ENCODE measurements around the gene ASCC1.
"Not testable (repeated sequence)": the region's sequence is repeated elsewhere in the genome, so short reads cannot be mapped to it uniquely, and the experiment has no call there.

ASCC1 gene

GRCh38 chr10:72170263-72170662 lies 45.8 kb downstream of the ASCC1 start:
- DNase-seq (ENCODE audit: low spot score): no peak

GRCh38 chr10:72167118-72167517 lies 49.0 kb downstream of the ASCC1 start:
- no peak for DNase-seq (ENCODE audit: low spot score)

DNA sequence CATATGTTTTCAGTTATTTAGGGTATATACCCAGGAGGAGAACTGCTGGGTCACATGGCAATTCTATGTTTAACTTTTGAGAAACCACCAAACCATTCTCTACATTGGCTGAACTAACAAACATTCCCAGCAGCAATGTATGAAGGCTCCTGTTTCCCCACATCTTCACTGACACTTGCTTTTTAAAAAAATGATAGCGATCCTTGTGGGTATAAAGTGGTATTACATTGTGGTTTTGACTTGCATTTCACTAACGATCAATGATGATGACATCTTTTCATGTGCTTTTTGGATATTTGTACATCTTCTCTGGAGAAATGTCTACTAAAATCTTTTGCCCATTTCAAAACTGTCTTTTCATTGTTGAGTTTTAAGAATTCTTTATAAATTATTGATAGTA lies 51.5 kb downstream of the ASCC1 start:
- peak; percentile 12 for DNase-seq (ENCODE audit: low spot score)

DNA sequence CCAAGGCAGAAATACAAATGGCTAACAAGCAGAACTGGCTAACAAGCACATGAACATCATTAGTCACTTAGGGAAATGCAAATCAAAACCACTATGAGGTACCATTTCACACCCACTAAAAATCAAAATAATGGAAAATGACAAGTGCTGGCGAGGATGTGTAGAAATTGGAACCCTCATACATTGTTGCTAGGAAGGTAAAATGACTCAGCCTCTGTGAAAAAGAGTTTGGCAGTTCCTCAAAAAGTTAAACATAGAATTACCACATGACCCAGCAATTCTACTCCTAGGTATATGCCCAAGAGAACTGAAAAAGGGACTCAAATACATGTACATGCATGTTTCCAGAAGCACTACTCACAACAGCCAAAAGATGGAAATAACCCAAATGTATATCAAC lies 53.1 kb downstream of the ASCC1 start:
- no peak for DNase-seq (ENCODE audit: low spot score)

- no peak for DNase-seq (ENCODE audit: low spot score)
These were observed 57.9 kb downstream of the ASCC1 start for GRCh38 chr10:72158176-72158575.

DNA sequence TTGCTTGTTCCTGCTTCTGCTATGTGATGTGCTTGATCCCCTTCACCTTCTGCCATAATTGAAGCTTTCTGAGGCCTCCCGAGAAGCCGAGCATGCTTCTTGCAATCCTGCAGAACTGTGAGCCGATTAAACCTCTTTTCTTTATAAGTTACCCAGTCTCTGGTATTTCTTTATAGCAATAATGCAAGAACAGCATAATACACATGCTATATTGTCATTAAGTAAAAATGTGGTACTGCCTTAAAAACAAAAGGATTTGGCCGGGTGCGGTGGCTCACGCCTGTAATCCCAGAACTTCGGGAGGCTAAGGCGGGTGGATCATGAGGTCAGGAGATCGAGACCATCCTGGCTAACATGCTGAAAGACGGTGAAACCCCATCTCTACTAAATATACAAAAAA lies 59.9 kb downstream of the ASCC1 start:
- no peak for DNase-seq (ENCODE audit: low spot score)

DNA sequence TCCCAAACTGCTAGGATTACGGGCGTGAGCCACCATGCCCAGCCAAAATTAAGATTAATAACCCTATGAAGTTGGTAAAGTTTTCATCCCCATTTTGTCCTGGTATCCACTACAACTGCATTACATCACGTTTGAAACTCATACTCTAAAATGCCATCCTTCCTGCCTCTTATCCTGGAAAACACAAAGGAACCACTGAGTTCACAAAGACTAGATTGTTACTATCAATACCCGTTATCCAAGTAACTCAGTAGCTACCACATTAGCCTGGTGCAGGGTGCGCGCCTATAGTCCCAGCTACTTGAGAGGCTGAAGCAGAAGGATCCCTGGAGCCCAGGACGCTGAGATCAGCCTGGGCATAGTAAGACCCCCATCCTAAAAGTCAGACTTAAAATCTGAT lies 63.8 kb downstream of the ASCC1 start:
- DNase-seq (ENCODE audit: low spot score): no peak

- not testable (repeated sequence) for DNase-seq (ENCODE audit: low spot score)
These were observed 65.2 kb downstream of the ASCC1 start for GRCh38 chr10:72150746-72151478.

GRCh38 chr10:72147324-72147584 lies 68.8 kb downstream of the ASCC1 start:
- DNase-seq (ENCODE audit: low spot score): not testable (repeated sequence)

GRCh38 chr10:72146559-72147323 lies 69.3 kb downstream of the ASCC1 start:
- no peak for DNase-seq (ENCODE audit: low spot score)

DNA sequence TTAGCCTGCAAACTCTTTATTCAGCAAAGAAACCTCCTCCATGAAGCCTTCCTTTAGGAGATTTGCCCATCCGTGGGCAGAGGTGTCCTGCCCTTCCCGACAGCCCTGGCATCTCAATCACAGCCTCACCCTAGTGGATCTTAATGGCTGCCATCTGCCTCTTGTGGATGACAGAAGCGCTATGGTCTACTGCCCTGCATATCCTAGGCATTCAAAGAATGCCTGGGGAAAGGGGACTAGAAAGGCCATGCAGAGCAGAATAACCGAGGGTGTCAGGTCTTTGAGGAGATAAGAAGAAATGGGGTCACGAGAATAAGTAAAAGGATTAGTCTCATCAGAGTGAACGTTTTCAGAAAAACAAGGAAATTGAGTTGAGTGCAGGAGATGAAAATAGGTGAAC lies 70.0 kb downstream of the ASCC1 start:
- DNase-seq (ENCODE audit: low spot score): no peak

DNA sequence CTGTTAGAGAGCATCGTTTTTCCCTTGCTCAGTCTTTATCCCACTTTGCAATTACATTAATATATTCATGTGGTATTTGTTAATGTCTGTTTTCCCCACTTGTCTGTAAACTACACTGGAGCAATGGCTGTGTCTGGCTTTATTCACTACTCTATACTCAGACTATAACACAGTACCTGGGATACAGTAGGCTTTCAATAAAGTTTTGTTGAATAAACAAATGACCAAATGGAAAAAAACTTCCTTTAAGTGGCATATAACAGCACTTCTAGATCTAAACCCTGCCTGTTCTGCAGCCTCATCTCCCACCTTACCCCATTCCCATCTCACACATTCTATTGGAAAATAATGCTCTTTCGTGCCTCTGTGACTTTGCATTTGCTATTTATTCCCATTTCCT lies 70.4 kb downstream of the ASCC1 start:
- no peak for DNase-seq (ENCODE audit: low spot score)

- DNase-seq (ENCODE audit: low spot score): no peak
These were observed 75.2 kb downstream of the ASCC1 start for GRCh38 chr10:72140850-72141249.

DNA sequence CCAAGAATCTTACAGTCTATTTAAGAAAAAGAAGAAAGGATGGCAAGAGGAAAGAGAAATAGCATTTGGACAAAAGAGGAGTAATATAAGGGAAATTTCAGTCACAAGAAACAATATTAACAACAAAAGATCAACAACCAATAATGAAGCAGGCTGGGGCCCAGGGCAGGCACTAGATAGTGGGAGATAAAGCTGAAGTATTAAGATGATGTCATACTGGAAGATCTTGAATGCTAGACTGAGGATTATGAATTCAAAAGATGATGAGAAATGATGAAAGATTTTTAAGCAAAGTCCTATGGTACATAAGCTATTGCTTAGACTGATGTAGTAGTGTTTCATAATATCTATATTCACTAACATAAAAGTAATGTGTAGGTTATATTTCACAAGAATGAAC lies 75.9 kb downstream of the ASCC1 start:
- DNase-seq (ENCODE audit: low spot score): no peak

DNA sequence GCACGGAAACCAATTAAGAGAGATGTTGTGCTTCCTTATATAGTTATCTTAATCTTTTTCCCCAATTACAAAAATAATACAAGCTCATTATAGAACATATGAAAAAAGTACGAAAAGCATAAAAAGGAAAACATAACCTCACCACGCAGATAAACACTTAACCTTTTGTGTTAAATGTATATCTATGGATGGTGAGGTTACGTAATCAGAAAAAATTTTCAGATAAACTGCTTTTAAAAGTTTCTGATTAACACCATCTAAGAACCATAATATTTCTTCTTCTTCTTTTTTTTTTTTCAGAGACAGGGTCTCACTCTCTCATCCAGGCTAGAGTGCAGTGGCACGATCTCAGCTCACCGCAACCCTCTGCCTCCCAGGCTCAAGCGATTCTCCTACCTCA lies 78.5 kb downstream of the ASCC1 start:
- no peak for DNase-seq (ENCODE audit: low spot score)

GRCh38 chr10:72136225-72136624 lies 79.9 kb downstream of the ASCC1 start:
- DNase-seq (ENCODE audit: low spot score): not testable (repeated sequence)

DNA sequence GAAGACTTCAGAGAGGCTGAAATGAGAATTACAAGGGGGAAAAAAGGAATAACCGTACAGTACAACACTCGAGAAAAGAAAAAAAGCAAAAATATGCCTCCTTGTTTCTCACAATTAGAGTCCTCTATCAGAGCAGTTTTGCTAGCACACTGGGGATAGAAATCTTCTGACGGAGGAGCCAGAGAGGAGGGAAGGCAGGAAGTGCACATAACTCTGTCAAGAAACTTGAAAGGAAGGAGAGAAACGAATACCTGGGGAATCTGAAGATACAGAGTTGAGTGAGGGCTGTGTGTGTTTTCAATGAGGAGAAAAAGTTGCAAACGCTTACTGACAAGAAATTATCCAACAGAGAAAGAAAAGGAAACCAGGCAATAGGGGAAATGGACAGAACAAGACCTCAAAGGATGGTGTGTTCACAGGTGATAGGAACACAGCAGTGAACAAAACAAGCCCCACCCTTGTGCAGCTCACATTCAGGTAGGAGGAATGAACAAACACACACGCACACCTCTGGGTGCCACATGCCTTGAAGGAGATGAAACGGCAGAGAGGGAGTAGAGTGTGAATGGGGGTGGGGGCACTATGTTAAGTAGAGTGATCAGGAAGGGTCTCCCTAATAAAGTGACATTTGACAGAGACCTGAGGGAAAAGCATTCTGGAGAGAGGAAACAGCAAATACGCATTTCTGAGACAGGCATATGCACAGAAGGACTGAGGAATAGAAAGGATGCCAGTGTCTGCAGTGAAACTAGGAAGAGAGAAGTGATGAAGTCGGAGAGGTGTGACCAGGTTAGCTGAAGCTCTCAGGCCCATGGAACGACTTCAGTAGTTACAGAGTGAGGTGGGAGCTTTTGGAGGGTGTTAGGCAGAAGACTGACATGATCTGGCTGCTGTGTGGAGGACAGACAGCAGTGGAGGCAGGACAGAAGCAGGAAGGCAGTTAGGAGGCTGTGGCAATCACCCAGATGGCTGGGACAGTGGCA lies 81.0 kb downstream of the ASCC1 start:
- peak; percentile 6 for DNase-seq (ENCODE audit: low spot score)

DNA sequence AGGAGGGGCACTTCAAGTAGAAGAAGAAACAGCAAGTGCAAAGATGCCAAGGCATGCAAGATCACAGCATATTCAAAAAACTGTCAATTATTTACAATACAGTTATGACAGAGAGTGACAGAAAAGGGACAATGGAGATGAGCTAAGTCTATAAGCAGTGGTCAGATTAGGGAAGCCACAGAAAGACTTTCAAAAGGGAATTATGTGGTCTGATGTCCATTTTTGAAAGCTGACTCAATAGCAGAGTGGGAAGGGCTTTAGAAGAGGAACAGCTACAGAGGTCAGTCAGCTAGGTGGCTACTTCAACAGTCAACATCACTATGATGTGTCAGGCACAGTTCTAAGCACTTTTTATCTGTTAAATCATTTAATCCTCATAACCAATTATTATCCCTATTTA lies 82.6 kb downstream of the ASCC1 start:
- DNase-seq (ENCODE audit: low spot score): no peak

GRCh38 chr10:72132854-72133253 lies 83.2 kb downstream of the ASCC1 start:
- DNase-seq (ENCODE audit: low spot score): no peak

- no peak for DNase-seq (ENCODE audit: low spot score)
These were observed 88.5 kb downstream of the ASCC1 start for GRCh38 chr10:72127571-72127970.

DNA sequence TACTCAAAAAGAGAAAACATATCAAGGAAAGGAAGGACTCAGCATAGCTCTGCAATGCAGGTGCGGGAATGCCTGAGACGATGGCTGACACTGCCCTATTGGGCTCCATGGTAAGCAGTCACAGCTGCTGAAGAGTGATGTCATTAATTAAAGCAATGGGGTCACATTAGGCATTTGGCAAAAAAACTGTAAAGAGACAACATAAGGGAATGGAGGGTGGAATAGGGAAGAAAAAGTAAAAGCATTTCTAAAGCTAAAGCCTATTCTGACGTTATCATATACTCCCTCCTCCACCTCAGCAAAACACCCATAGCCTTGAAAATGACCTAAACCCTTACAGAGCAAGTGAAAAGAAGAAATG lies 89.2 kb downstream of the ASCC1 start:
- no peak for DNase-seq (ENCODE audit: low spot score)

- peak; percentile 33 for DNase-seq (ENCODE audit: low spot score)
These were observed 89.7 kb downstream of the ASCC1 start for GRCh38 chr10:72126184-72126871.

Data from CD4-positive, alpha-beta T cell treated with Interleukin-15 for 4 hours (primary cell).